ENCODE results near the gene PLEKHM3. TPM values are rescaled to one million over a fixed set of nuclear protein-coding genes. Genes with fewer than 3 reads are reported as not detected.

The PLEKHM3 gene
- polyA plus RNA-seq, 1 experiment = 7.0 TPM

- TF ChIP-seq CTCF (IDR thresholded peaks at IDR 0.05; ENCODE audit: low read depth, low read length) = no peak
- no peaks in the 10 kb centered on the region for H3K9me3 ChIP-seq (ENCODE audit: control insufficient read depth, insufficient read depth, low read length)
- no peak for DNase-seq (ENCODE audit: low read depth, low spot score)
- CTCF ChIA-PET = interaction anchor here (0.6 to 6.4 kb wide), 10 partner anchors 11 to 1228 kb away, joined by 3 to 228 read pairs (median 22); partner anchors contain the start of genes FZD5 and PLEKHM3
- POLR2A ChIA-PET = no interaction called here
- H3K4me3 ChIP-seq (ENCODE audit: low read depth, low read length) = no peak overlapping the region
- no peaks in the 10 kb centered on the region for H3K27me3 ChIP-seq (ENCODE audit: control insufficient read depth, insufficient read depth, low read length)
- no peak overlapping the region for H3K27ac ChIP-seq (ENCODE audit: low read depth, low read length)
Observed at GRCh38 chr2:208042450-208042849, 17.1 kb upstream of the PLEKHM3 start.

- DNase-seq (ENCODE audit: low read depth, low spot score) = peak; percentile 44
- ChIA-PET POLR2A (no interaction called here), CTCF (interaction anchor here (0.9 to 6.4 kb wide), 8 partner anchors 11 to 295 kb away, joined by 3 to 228 read pairs (median 36); partner anchors contain the start of genes FZD5 and PLEKHM3)
- no peak overlapping the region for H3K4me3 ChIP-seq (ENCODE audit: low read depth, low read length)
- H3K27me3 ChIP-seq (ENCODE audit: control insufficient read depth, insufficient read depth, low read length) = no peaks in the 10 kb centered on the region
- no peak overlapping the region for H3K27ac ChIP-seq (ENCODE audit: low read depth, low read length)
- no peak for TF ChIP-seq CTCF (IDR thresholded peaks at IDR 0.05; ENCODE audit: low read depth, low read length)
- H3K9me3 ChIP-seq (ENCODE audit: control insufficient read depth, insufficient read depth, low read length) = no peaks in the 10 kb centered on the region
Observed at GRCh38 chr2:208042041-208042440, 16.7 kb upstream of the PLEKHM3 start.

- peak; percentile 38 for DNase-seq (ENCODE audit: low read depth, low spot score)
- TF ChIP-seq CTCF (IDR thresholded peaks at IDR 0.05; ENCODE audit: low read depth, low read length) = peak; percentile 89
- ChIA-PET CTCF (interaction anchor here (0.5 to 6.4 kb wide), 100 partner anchors 9 to 1482 kb away, joined by 3 to 228 read pairs (median 5); partner anchors contain the start of genes CCNYL1, FZD5, METTL21A and PLEKHM3), POLR2A (interaction anchor here (0.7 to 1.4 kb wide), 3 partner anchors 15 to 551 kb away, joined by 4 to 7 read pairs (median 6); partner anchors contain the start of genes METTL21A and PLEKHM3)
- Histone ChIP-seq H3K4me3 (ENCODE audit: low read depth, low read length) (no peak overlapping the region), H3K27me3 (ENCODE audit: control insufficient read depth, insufficient read depth, low read length) (no peaks in the 10 kb centered on the region), H3K9me3 (ENCODE audit: control insufficient read depth, insufficient read depth, low read length) (no peaks in the 10 kb centered on the region), H3K27ac (ENCODE audit: low read depth, low read length) (no peak overlapping the region)
Observed at GRCh38 chr2:208040199-208041171, 15.2 kb upstream of the PLEKHM3 start.

GRCh38 chr2:208039376-208040110, 14.2 kb upstream of the PLEKHM3 start:
- TF ChIP-seq CTCF (IDR thresholded peaks at IDR 0.05; ENCODE audit: low read depth, low read length) = no peak
- POLR2A ChIA-PET = interaction anchor here (1.4 kb wide), 1 partner anchor 14 kb away, joined by 7 read pairs; the partner anchor contains the start of gene PLEKHM3
- H3K9me3 ChIP-seq (ENCODE audit: control insufficient read depth, insufficient read depth, low read length) = no peaks in the 10 kb centered on the region
- H3K27me3 ChIP-seq (ENCODE audit: control insufficient read depth, insufficient read depth, low read length) = no peaks in the 10 kb centered on the region
- CTCF ChIA-PET = interaction anchor here (0.5 to 6.4 kb wide), 39 partner anchors 8 to 1463 kb away, joined by 3 to 228 read pairs (median 10); partner anchors contain the start of genes FZD5 and PLEKHM3
- H3K27ac ChIP-seq (ENCODE audit: low read depth, low read length) = no peak overlapping the region
- no peak overlapping the region for H3K4me3 ChIP-seq (ENCODE audit: low read depth, low read length)
- DNase-seq (ENCODE audit: low read depth, low spot score) = no peak

Measured in AG04450 (cell line).